SK-N-SH treated with all-trans-retinoic acid at 6 μM for 48 hours (cell line): ENCODE results near the gene C12orf54.
"Not testable (repeated sequence)": the region's sequence is repeated elsewhere in the genome, so short reads cannot be mapped to it uniquely, and the experiment has no call there.

ENCODE experiments used
- BACH2 ChIP-seq: fragments of 250-450 bp; sonication (Bioruptor Pico); IDR thresholded peaks from 2 replicates; pipeline ENCODE4 v1.9.0; 2021; ENCODE audit warnings: mild to moderate bottlenecking, borderline replicate concordance
- CREB5 ChIP-seq: fragments of 250-450 bp; sonication (Bioruptor Pico); IDR thresholded peaks from 2 replicates; pipeline ENCODE4 v1.5.1; 2020; ENCODE audit warnings: low read depth, mild to moderate bottlenecking, moderate library complexity
- CSDC2 ChIP-seq: fragments of 250-450 bp; sonication (Bioruptor Pico); IDR thresholded peaks from 2 replicates; pipeline ENCODE4 v1.5.0; 2020; ENCODE audit warnings: mild to moderate bottlenecking, moderate library complexity
- ESRRG ChIP-seq: fragments of 250-450 bp; sonication (Bioruptor Pico); IDR thresholded peaks from 2 replicates; pipeline ENCODE4 v1.6.1; 2021; ENCODE audit warnings: mild to moderate bottlenecking
- ISL1 ChIP-seq: fragments of 250-450 bp; sonication (Bioruptor Pico); IDR thresholded peaks from 2 replicates; pipeline ENCODE4 v2.1.2; 2022; ENCODE audit warnings: mild to moderate bottlenecking, moderate library complexity
- OSR1 ChIP-seq: fragments of 250-450 bp; sonication (Bioruptor Pico); IDR thresholded peaks from 2 replicates; pipeline ENCODE4 v1.8.0; 2022; ENCODE audit warnings: moderate library complexity, mild to moderate bottlenecking, inconsistent platforms
- PATZ1 ChIP-seq: fragments of 250-450 bp; sonication (Bioruptor Pico); IDR thresholded peaks from 2 replicates; pipeline ENCODE4 v1.8.0; 2020; ENCODE audit warnings: mild to moderate bottlenecking, moderate library complexity, borderline replicate concordance
- POU6F1 ChIP-seq: fragments of 250-450 bp; sonication (Bioruptor Pico); IDR thresholded peaks from 2 replicates; pipeline ENCODE4 v1.8.0; 2021; ENCODE audit warnings: low read depth, mild to moderate bottlenecking, moderate library complexity, borderline replicate concordance
- PPARA ChIP-seq: fragments of 250-450 bp; sonication (Bioruptor Pico); IDR thresholded peaks from 2 replicates; pipeline ENCODE4 v1.5.0; 2020; ENCODE audit warnings: mild to moderate bottlenecking, borderline replicate concordance
- SNAI2 ChIP-seq: fragments of 250-450 bp; sonication (Bioruptor Pico); IDR thresholded peaks from 2 replicates; pipeline ENCODE4 v1.5.0; 2020; ENCODE audit warnings: mild to moderate bottlenecking, moderate library complexity
- ZNF565 ChIP-seq: fragments of 450-650 bp; formaldehyde crosslinking; conservative IDR thresholded peaks from 2 replicates; pipeline ENCODE4 v1.5.0; 2020; ENCODE audit warnings: low read depth, mild to moderate bottlenecking, moderate library complexity
- ZNF70 ChIP-seq: fragments of 450-650 bp; formaldehyde crosslinking; IDR thresholded peaks from 2 replicates; pipeline ENCODE4 v1.5.0; 2020; ENCODE audit warnings: mild to moderate bottlenecking, moderate library complexity

GRCh38 chr12:48469027-48469426 is 13.3 kb upstream of the C12orf54 start:
- not testable (repeated sequence) for TF ChIP-seq PATZ1; BACH2; ZNF565; SNAI2; POU6F1 (CRISPR knock-in tag); CREB5 (CRISPR knock-in tag); ZNF70 (CRISPR knock-in tag); ISL1 (CRISPR knock-in tag); PPARA; ESRRG (CRISPR knock-in tag); CSDC2 (CRISPR knock-in tag); OSR1
